SK-N-SH (cell line): Measurements from ENCODE around the gene BRD3. TPM values are rescaled to one million over a fixed set of nuclear protein-coding genes. Genes with fewer than 3 reads are reported as not detected.

ENCODE experiments used
- CTCF ChIA-PET: fragments of 300-600, 350-600 bp; formaldehyde crosslinking; extraction: SDS; loops from one replicate; lab custom pipeline; 2021; lab: Yijun Ruan, JAX
- POLR2A ChIA-PET: fragments of 350-600 bp; sonication (Branson Sonifier 250); formaldehyde crosslinking; extraction: SDS; loops from one replicate; lab custom pipeline; 2020; ENCODE audit warnings: antibody characterized with exemption, inconsistent platforms; lab: Yijun Ruan, JAX
- DNase-seq: peaks from one replicate; pipeline ENCODE4 v3.0.0; 2012
- H2AFZ ChIP-seq: fragments of 200-600 bp; sonication (generic); 2 replicates; pipeline ENCODE4 v1.8.1; 2016; ENCODE audit warnings: antibody characterized with exemption, mild to moderate bottlenecking, low read depth
- H3F3A ChIP-seq: fragments of 200-600 bp; sonication (generic); replicated peaks from 2 replicates; pipeline ENCODE3; 2016; ENCODE audit warnings: antibody characterized with exemption, mild to moderate bottlenecking; ENCODE audit not compliant: insufficient read depth
- H3K27ac ChIP-seq, 2 experiments: fragments of 200-500 bp in 1 of 2; fragments of 200-600 bp in 1 of 2; sonication (Bioruptor generic) in 1 of 2; sonication (generic), shearing (Covaris generic) in 1 of 2; 2 replicates each; pipeline versions ENCODE4 v1.5.1 to v1.6.1; 2014 to 2016; ENCODE audit warnings: low read depth in 2 of 2, inconsistent platforms in 1 of 2, low read length in 1 of 2, mild to moderate bottlenecking in 1 of 2, mixed read lengths in 1 of 2
- H3K27me3 ChIP-seq: fragments of 200-600 bp; sonication (generic), shearing (Covaris generic); 2 replicates; pipeline ENCODE4 v1.6.1; 2016; ENCODE audit warnings: mixed run types; ENCODE audit not compliant: insufficient read depth
- H3K36me3 ChIP-seq, 2 experiments: fragments of 200-500 bp in 1 of 2; fragments of 200-600 bp in 1 of 2; sonication (Bioruptor generic) in 1 of 2; sonication (generic) in 1 of 2; replicated peaks in 1 of 2; 2 replicates each; pipeline versions ENCODE3 to v1.5.1; 2014 to 2016; ENCODE audit warnings: low read length in 1 of 2, mild to moderate bottlenecking in 1 of 2; ENCODE audit not compliant: insufficient read depth in 2 of 2, control insufficient read depth in 1 of 2
- H3K4me1 ChIP-seq, 2 experiments: fragments of 200-500 bp in 1 of 2; fragments of 200-600 bp in 1 of 2; sonication (Bioruptor generic) in 1 of 2; sonication (generic), shearing (Covaris generic) in 1 of 2; 2 replicates each; pipeline versions ENCODE4 v1.5.1 to v1.6.1; 2014 to 2016; ENCODE audit warnings: low read depth in 1 of 2, low read length in 1 of 2, mixed run types in 1 of 2; ENCODE audit not compliant: insufficient read depth in 2 of 2, control insufficient read depth in 1 of 2
- H3K4me2 ChIP-seq: fragments of 200-600 bp; sonication (generic), shearing (Covaris generic); 2 replicates; pipeline ENCODE4 v1.6.1; 2017; ENCODE audit warnings: mixed run types
- H3K4me3 ChIP-seq, 2 experiments: fragments of 200-500 bp in 1 of 2; fragments of 200-600 bp in 1 of 2; sonication (Bioruptor generic) in 1 of 2; sonication (generic), shearing (Covaris generic) in 1 of 2; 2 replicates each; pipeline versions ENCODE4 v1.5.1 to v1.8.1; 2014 to 2016; ENCODE audit warnings: low read depth in 2 of 2, inconsistent platforms in 1 of 2, low read length in 1 of 2, mild to moderate bottlenecking in 1 of 2, mixed read lengths in 1 of 2, moderate library complexity in 1 of 2
- H3K79me2 ChIP-seq: fragments of 200-600 bp; sonication (generic); 2 replicates; pipeline ENCODE4 v1.8.1; 2017; ENCODE audit warnings: mild to moderate bottlenecking; ENCODE audit not compliant: insufficient read depth
- H3K9ac ChIP-seq: fragments of 200-600 bp; sonication (generic); 2 replicates; pipeline ENCODE4 v1.6.1; 2017; ENCODE audit warnings: mixed run types
- H3K9me2 ChIP-seq: fragments of 200-600 bp; sonication (generic); 2 replicates; pipeline ENCODE4 v1.6.1; 2017; ENCODE audit warnings: mixed run types
- H3K9me3 ChIP-seq: fragments of 200-600 bp; sonication (generic); 2 replicates; pipeline ENCODE4 v1.6.1; 2017; ENCODE audit warnings: mixed run types, mild to moderate bottlenecking, moderate library complexity
- H4K20me1 ChIP-seq: fragments of 200-600 bp; sonication (generic); 2 replicates; pipeline ENCODE4 v1.6.1; 2017; ENCODE audit warnings: mild to moderate bottlenecking, mixed run types; ENCODE audit not compliant: insufficient read depth
- CHD2 ChIP-seq: fragments of 150-350 bp; IDR thresholded peaks from 2 replicates; pipeline ENCODE4 v1.6.1; 2018; ENCODE audit warnings: low read length; ENCODE audit not compliant: partially characterized antibody
- ELF1 ChIP-seq: IDR thresholded peaks from 2 replicates; pipeline ENCODE4 v1.4.0; 2012
- EP300 ChIP-seq, 2 experiments: IDR thresholded peaks; 2 replicates each; pipeline versions ENCODE4 v1.4.0 to v1.6.1; 2012; ENCODE audit warnings: borderline replicate concordance in 1 of 2, low read depth in 1 of 2, low read length in 1 of 2
- EZH2phosphoT487 ChIP-seq: fragments of 200-600 bp; sonication (generic); IDR thresholded peaks from 2 replicates; pipeline ENCODE4 v1.6.1; 2017; ENCODE audit warnings: low read depth, mixed run types, mild to moderate bottlenecking, antibody characterized with exemption, moderate library complexity, borderline replicate concordance
- FOSL2 ChIP-seq: IDR thresholded peaks from 2 replicates; pipeline ENCODE4 v1.4.0; 2012; ENCODE audit warnings: low read depth, mild to moderate bottlenecking, moderate library complexity, borderline replicate concordance
- FOXJ3 ChIP-seq: sonication (generic); formaldehyde crosslinking; IDR thresholded peaks from 2 replicates; pipeline ENCODE4 v1.5.1; 2020; ENCODE audit warnings: mild to moderate bottlenecking, missing genetic modification reagents
- GABPA ChIP-seq: IDR thresholded peaks from 2 replicates; pipeline ENCODE4 v1.4.0; 2012; ENCODE audit warnings: low read depth, mild to moderate bottlenecking
- IRF3 ChIP-seq: fragments of 150-350 bp; IDR thresholded peaks from 2 replicates; pipeline ENCODE4 v1.6.1; 2016; ENCODE audit warnings: mild to moderate bottlenecking, low read depth, low read length
- JUND ChIP-seq: IDR thresholded peaks from 2 replicates; pipeline ENCODE4 v1.4.0; 2012
- MAX ChIP-seq: IDR thresholded peaks from 2 replicates; pipeline ENCODE4 v1.4.0; 2012; ENCODE audit warnings: low read depth
- MEF2A ChIP-seq: IDR thresholded peaks from 2 replicates; pipeline ENCODE4 v1.4.0; 2012; ENCODE audit warnings: low read depth, borderline replicate concordance
- PBX3 ChIP-seq: IDR thresholded peaks from 2 replicates; pipeline ENCODE4; 2012
- POLR2AphosphoS5 ChIP-seq: IDR thresholded peaks from 2 replicates; pipeline ENCODE4 v1.6.1; 2012; ENCODE audit warnings: low read depth, low read length
- RCOR1 ChIP-seq: fragments of 150-350 bp; IDR thresholded peaks from 2 replicates; pipeline ENCODE4 v1.6.1; 2017; ENCODE audit warnings: antibody characterized with exemption, low read length
- REST ChIP-seq: IDR thresholded peaks from 2 replicates; pipeline ENCODE4 v1.6.1; 2012; ENCODE audit warnings: mild to moderate bottlenecking, low read depth, low read length, moderate library complexity
- RFX5 ChIP-seq: IDR thresholded peaks from 2 replicates; pipeline ENCODE4 v1.6.1; 2012; ENCODE audit warnings: mild to moderate bottlenecking, improper control_type of control experiment, low read length
- SIN3A ChIP-seq: IDR thresholded peaks from 2 replicates; pipeline ENCODE4 v1.6.1; 2012; ENCODE audit warnings: low read depth, mild to moderate bottlenecking, low read length, moderate library complexity, borderline replicate concordance
- TCF12 ChIP-seq: IDR thresholded peaks from 2 replicates; pipeline ENCODE4 v1.4.0; 2012
- USF2 ChIP-seq: fragments of 150-350 bp; IDR thresholded peaks from 2 replicates; pipeline ENCODE4 v1.6.1; 2017; ENCODE audit warnings: antibody characterized with exemption, low read length, low read depth, borderline replicate concordance
- ZBTB33 ChIP-seq: IDR thresholded peaks from 2 replicates; pipeline ENCODE4 v1.4.0; 2012; ENCODE audit warnings: low read depth, borderline replicate concordance
- WGBS: methylation state at CpG from one replicate; pipeline ENCODE4 v1.1.6; 2017; ENCODE audit warnings: low lambda C conversion rate; 5-methylcytosine and 5-hydroxymethylcytosine counted together
- polyA plus RNA-seq, 3 experiments: library from polyadenylated mRNA; depleted of rRNA; stranded (reverse); fragments of >200 nt; gene quantifications; 2 replicates each; pipeline ENCODE4 v1.2.3, GENCODE V29; 2012

The BRD3 gene
- polyA plus RNA-seq, 1 of the 3 experiments (the other 2 are of a cell fraction): 11.4 TPM

- TF ChIP-seq GABPA: no peak
- no peak for TF ChIP-seq PBX3
- TF ChIP-seq FOXJ3 (CRISPR knock-in tag): no peak
Observed at GRCh38 chr9:134064711-134065110, 3.1 kb downstream of the BRD3 start (continued).

GRCh38 chr9:134063571-134064450, 4.0 kb downstream of the BRD3 start:
- Histone ChIP-seq H3K79me2 (peaks cover 83% of the 10 kb centered on the region), H3K9ac (no peak overlapping the region), H3K36me3 (no peaks in the 10 kb centered on the region), H3K4me3 (no peak overlapping the region), H3K9me2 (no peaks in the 10 kb centered on the region), H3K4me1 (peaks cover 0 to 54% of the 10 kb centered on the region in 2 experiments; a peak in 1 of 4 replicates), H4K20me1 (peaks cover 78% of the 10 kb centered on the region), H3K27me3 (no peaks in the 10 kb centered on the region), H3K4me2 (no peak overlapping the region), H3K9me3 (no peaks in the 10 kb centered on the region), H3K27ac (no peak overlapping the region; a peak in 1 of 4 replicates), H3F3A (peaks cover 8% of the 10 kb centered on the region), H2AFZ (no peak overlapping the region)
- DNase-seq: no peak
- CTCF ChIA-PET: interaction anchor here (0.8 to 1.4 kb wide), 2 partner anchors 11 to 36 kb away, joined by 3 to 4 read pairs; no protein-coding TSS in a partner anchor
- TF ChIP-seq EP300 (IDR thresholded peaks at IDR 0.05; ENCODE audit: borderline replicate concordance in 1 of 2, low read depth in 1 of 2, low read length in 1 of 2): no peak
- TF ChIP-seq RCOR1: no peak
- TF ChIP-seq POLR2AphosphoS5: no peak
- no peak for TF ChIP-seq RFX5
- TF ChIP-seq MAX: no peak
- no peak for TF ChIP-seq FOSL2
- no peak for TF ChIP-seq MEF2A
- TF ChIP-seq TCF12: no peak
- no peak for TF ChIP-seq USF2
- no peak for TF ChIP-seq ELF1
- no peak for TF ChIP-seq CHD2
- no peak for TF ChIP-seq ZBTB33
- no peak for TF ChIP-seq JUND
- TF ChIP-seq EZH2phosphoT487: no peak
- TF ChIP-seq REST: no peak
- no peak for TF ChIP-seq IRF3
- no peak for TF ChIP-seq SIN3A
- 92% methylated on average over 17 of the region's 29 CpGs for WGBS
- POLR2A ChIA-PET: no interaction called here
